Liver (tissue), 9 donors: ENCODE measurements around the gene OR10Z1. TPM values are rescaled to one million over a fixed set of nuclear protein-coding genes. Genes with fewer than 3 reads are reported as not detected.

Source experiments
- DNase-seq: peaks from one replicate; pipeline ENCODE4 v3.0.0-alpha.2; 2017; ENCODE audit warnings: low spot score
- H3K27ac ChIP-seq, 2 donors: one replicate each; pipeline ENCODE4 v1.7.0; 2013; ENCODE audit warnings: inconsistent platforms in 2 of 2, low read length in 2 of 2, control low read depth in 1 of 2, low read depth in 1 of 2, mild to moderate bottlenecking in 1 of 2
- H3K27me3 ChIP-seq, 4 donors: one replicate each; pipeline versions ENCODE4 v1.6.1 to v1.7.0; 2013; ENCODE audit warnings: low read length in 3 of 4, inconsistent platforms in 1 of 4, mild to moderate bottlenecking in 1 of 4, moderate library complexity in 1 of 4; ENCODE audit not compliant: control insufficient read depth in 4 of 4, insufficient read depth in 4 of 4
- H3K36me3 ChIP-seq, 4 donors: one replicate each; pipeline versions ENCODE4 v1.6.1 to v1.7.0; 2013; ENCODE audit warnings: low read length in 3 of 4, mild to moderate bottlenecking in 3 of 4, low read depth in 1 of 4, moderate library complexity in 1 of 4; ENCODE audit not compliant: control insufficient read depth in 4 of 4, insufficient read depth in 3 of 4
- H3K4me1 ChIP-seq, 4 donors: one replicate each; pipeline versions ENCODE4 v1.6.1 to v1.7.0; 2013; ENCODE audit warnings: low read length in 3 of 4, mild to moderate bottlenecking in 3 of 4, moderate library complexity in 1 of 4; ENCODE audit not compliant: control insufficient read depth in 4 of 4, insufficient read depth in 4 of 4
- H3K4me3 ChIP-seq, 3 donors: one replicate each; pipeline versions ENCODE4 v1.6.1 to v1.7.0; 2013; ENCODE audit warnings: low read length in 3 of 3, control low read depth in 1 of 3, low read depth in 1 of 3, mild to moderate bottlenecking in 1 of 3
- H3K9ac ChIP-seq, 2 donors: one replicate each; pipeline ENCODE4 v1.7.0; 2013; ENCODE audit warnings: low read length in 2 of 2, mild to moderate bottlenecking in 2 of 2, moderate library complexity in 2 of 2, control low read depth in 1 of 2, low read depth in 1 of 2
- H3K9me3 ChIP-seq, 4 donors: one replicate each; pipeline versions ENCODE4 v1.6.1 to v1.7.0; 2013; ENCODE audit warnings: low read length in 3 of 4; ENCODE audit not compliant: control insufficient read depth in 4 of 4
- ATF3 ChIP-seq: IDR thresholded peaks from 2 replicates; pipeline ENCODE4 v1.6.1; 2016; ENCODE audit warnings: antibody characterized with exemption
- CTCF ChIP-seq: fragments of 150-350 bp; IDR thresholded peaks from 2 replicates; pipeline ENCODE4 v1.5.1; 2017; ENCODE audit warnings: improper control_type of control experiment, low read depth, low read length; ENCODE audit not compliant: missing input control
- EGR1 ChIP-seq, 2 donors: IDR thresholded peaks; 2 replicates each; pipeline ENCODE4 v1.6.1; 2016 to 2018; ENCODE audit warnings: antibody characterized with exemption in 2 of 2, low read depth in 2 of 2
- FOXA1 ChIP-seq: IDR thresholded peaks from 2 replicates; pipeline ENCODE4 v1.6.1; 2016; ENCODE audit warnings: antibody characterized with exemption
- FOXA2 ChIP-seq: IDR thresholded peaks from 2 replicates; pipeline ENCODE4 v1.6.1; 2016; ENCODE audit warnings: antibody characterized with exemption
- GABPA ChIP-seq, 2 donors: IDR thresholded peaks in 1 of 2; conservative IDR thresholded peaks in 1 of 2; 2 replicates each; pipeline ENCODE4 v1.6.1; 2016; ENCODE audit warnings: antibody characterized with exemption in 2 of 2, mild to moderate bottlenecking in 1 of 2, moderate library complexity in 1 of 2
- HNF4A ChIP-seq, 2 donors: conservative IDR thresholded peaks; 2 replicates each; pipeline ENCODE4 v1.6.1; 2016; ENCODE audit warnings: antibody characterized with exemption in 2 of 2, mild to moderate bottlenecking in 2 of 2
- HNF4G ChIP-seq: IDR thresholded peaks from 2 replicates; pipeline ENCODE4 v1.6.1; 2016; ENCODE audit warnings: antibody characterized with exemption
- JUND ChIP-seq, 2 donors: IDR thresholded peaks; 2 replicates each; pipeline ENCODE4 v1.6.1; 2016; ENCODE audit warnings: antibody characterized with exemption in 2 of 2
- MAX ChIP-seq: IDR thresholded peaks from 2 replicates; pipeline ENCODE4 v1.6.1; 2016; ENCODE audit warnings: antibody characterized with exemption
- NR2F2 ChIP-seq: IDR thresholded peaks from 2 replicates; pipeline ENCODE4 v1.6.1; 2016; ENCODE audit warnings: antibody characterized with exemption
- RAD21 ChIP-seq, 2 donors: IDR thresholded peaks; 2 replicates each; pipeline ENCODE4 v1.6.1; 2016; ENCODE audit warnings: antibody characterized with exemption in 2 of 2, mild to moderate bottlenecking in 2 of 2
- REST ChIP-seq: IDR thresholded peaks from 2 replicates; pipeline ENCODE4 v1.6.1; 2016; ENCODE audit warnings: antibody characterized with exemption, mild to moderate bottlenecking
- RXRA ChIP-seq, 2 donors: IDR thresholded peaks; 2 replicates each; pipeline ENCODE4 v1.6.1; 2017 to 2018; ENCODE audit warnings: antibody characterized with exemption in 2 of 2, mild to moderate bottlenecking in 1 of 2
- YY1 ChIP-seq: IDR thresholded peaks from 2 replicates; pipeline ENCODE4 v1.6.1; 2016; ENCODE audit warnings: antibody characterized with exemption, mild to moderate bottlenecking
- ZBTB33 ChIP-seq: IDR thresholded peaks from 2 replicates; pipeline ENCODE4 v1.6.1; 2016; ENCODE audit warnings: antibody characterized with exemption
- WGBS: extraction: QIAGEN DNeasy Blood & Tissue Kit; methylation state at CpG from one replicate; pipeline ENCODE4 v1.1.7; 2013; 5-methylcytosine and 5-hydroxymethylcytosine counted together
- polyA plus RNA-seq, 2 donors: library from polyadenylated mRNA; stranded (reverse) in 1 of 2; unstranded in 1 of 2; fragments of 200-250 nt in 1 of 2; fragments of >200 nt in 1 of 2; fragmentation: Nextera tagmentation in 1 of 2; extraction: Ambion mirVana in 1 of 2; gene quantifications; one replicate each; pipeline versions ENCODE4 v1.2.1 to v1.2.3, GENCODE V29; 2013 to 2015
- total RNA-seq, 2 donors: library from RNA; depleted of rRNA; stranded (reverse); fragments of >200 nt; gene quantifications; one replicate each; pipeline ENCODE4 v1.2.3, GENCODE V29; 2014
- donor health status: healthy.
- donor health status: healthy.
- donor health status: healthy.
- donor health status: healthy.
- donor health status: healthy.

Gene OR10Z1
- total and polyA plus RNA-seq, 4 donors = not detected

- Histone ChIP-seq H3K27me3 (peaks cover 0 to 5% (median 0%) of the 10 kb centered on the region in 4 donors), H3K9me3 (peaks cover 3 to 8% (median 6%) of the 10 kb centered on the region in 4 donors), H3K9ac (no peak overlapping the region), H3K27ac (no peak overlapping the region), H3K4me1 (no peaks in the 10 kb centered on the region), H3K4me3 (no peak overlapping the region), H3K36me3 (no peaks in the 10 kb centered on the region)
- TF ChIP-seq ATF3 (no peak), ZBTB33 (no peak), HNF4A (conservative IDR thresholded peaks at IDR 0.05) (no peak), FOXA1 (no peak), NR2F2 (no peak), RXRA (IDR thresholded peaks at IDR 0.05) (no peak), YY1 (no peak), MAX (no peak), HNF4G (no peak), REST (no peak), CTCF (no peak), RAD21 (IDR thresholded peaks at IDR 0.05) (no peak), JUND (IDR thresholded peaks at IDR 0.05) (no peak), GABPA (IDR thresholded peaks at IDR 0.05 in 1 of 2, conservative IDR thresholded peaks at IDR 0.05 in 1 of 2) (no peak), EGR1 (IDR thresholded peaks at IDR 0.05; ENCODE audit: low read depth in 2 of 2) (no peak)
- 71% methylated on average over 4 of the region's 4 CpGs for WGBS
- DNase-seq = no peak
Measured at GRCh38 chr1:158583962-158584361, 21.1 kb upstream of the OR10Z1 start.

- no peaks in the 10 kb centered on the region for H3K36me3 ChIP-seq
- 80% methylated on average over 1 of the region's 1 CpG for WGBS
- H3K27ac ChIP-seq = no peak overlapping the region
- H3K27me3 ChIP-seq = peaks cover 0 to 4% (median 0%) of the 10 kb centered on the region in 4 donors
- H3K9ac ChIP-seq = no peak overlapping the region
- no peak overlapping the region for H3K4me3 ChIP-seq
- peaks cover 3 to 8% (median 6%) of the 10 kb centered on the region in 4 donors for H3K9me3 ChIP-seq
- H3K4me1 ChIP-seq = no peaks in the 10 kb centered on the region
- no peak for DNase-seq
- TF ChIP-seq ZBTB33 = no peak
- TF ChIP-seq HNF4A (conservative IDR thresholded peaks at IDR 0.05) = no peak
- TF ChIP-seq MAX = no peak
- TF ChIP-seq FOXA2 = no peak
- no peak for TF ChIP-seq JUND (IDR thresholded peaks at IDR 0.05)
- no peak for TF ChIP-seq ATF3
- no peak for TF ChIP-seq NR2F2
- TF ChIP-seq FOXA1 = no peak
- TF ChIP-seq RXRA (IDR thresholded peaks at IDR 0.05) = no peak
- TF ChIP-seq CTCF = no peak
- TF ChIP-seq GABPA (IDR thresholded peaks at IDR 0.05 in 1 of 2, conservative IDR thresholded peaks at IDR 0.05 in 1 of 2) = no peak
- no peak for TF ChIP-seq RAD21 (IDR thresholded peaks at IDR 0.05)
- no peak for TF ChIP-seq YY1
- TF ChIP-seq HNF4G = no peak
- TF ChIP-seq EGR1 (IDR thresholded peaks at IDR 0.05; ENCODE audit: low read depth in 2 of 2) = no peak
Measured at GRCh38 chr1:158586942-158587341, 18.1 kb upstream of the OR10Z1 start.
